Stimulated activated CD8-positive, alpha-beta memory T cell treated with anti-CD3 and anti-CD28 coated beads, Interleukin-12 subunit alpha, Interleukin-12 subunit beta, amount 100 ng/mL, for 24 hours (primary cell): Measurements from ENCODE around the gene ALK.

Experiments
- DNase-seq: peaks from one replicate; pipeline ENCODE4 v3.0.0-alpha.2; 2020; ENCODE audit errors: extremely low read depth

ALK gene

DNA sequence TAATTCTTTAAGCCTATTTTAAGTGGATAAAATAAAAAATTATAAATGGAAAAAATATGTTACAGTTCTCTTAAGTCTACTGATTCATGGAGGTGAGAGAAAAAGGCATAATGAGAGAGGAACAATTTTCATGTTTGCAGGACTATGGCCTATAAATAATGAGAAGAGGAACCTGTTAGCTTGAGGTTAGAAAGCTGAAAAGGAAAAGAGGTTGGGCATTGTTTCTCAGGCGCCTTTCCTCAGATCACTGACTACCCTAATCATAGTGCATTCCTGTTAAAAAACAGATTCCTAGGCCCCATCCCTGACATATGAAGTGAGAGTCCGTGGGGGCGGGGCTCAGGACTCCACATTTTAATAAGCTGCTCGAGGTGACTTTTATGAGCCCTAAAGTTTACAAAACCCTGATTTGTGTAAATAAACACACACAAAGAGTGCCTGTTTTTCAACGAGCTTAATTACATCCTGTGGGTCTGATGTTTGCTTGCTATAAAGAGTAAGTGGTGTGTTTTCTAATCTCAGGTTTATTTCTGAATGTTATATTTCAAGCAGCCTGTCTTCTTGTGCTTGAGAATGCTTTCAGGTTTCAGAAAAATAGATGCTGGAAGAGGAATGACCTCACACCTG, 470.7 kb downstream of the ALK start:
- no peak for DNase-seq

GRCh38 chr2:29449499-29449898, 471.9 kb downstream of the ALK start:
- no peak for DNase-seq

DNA sequence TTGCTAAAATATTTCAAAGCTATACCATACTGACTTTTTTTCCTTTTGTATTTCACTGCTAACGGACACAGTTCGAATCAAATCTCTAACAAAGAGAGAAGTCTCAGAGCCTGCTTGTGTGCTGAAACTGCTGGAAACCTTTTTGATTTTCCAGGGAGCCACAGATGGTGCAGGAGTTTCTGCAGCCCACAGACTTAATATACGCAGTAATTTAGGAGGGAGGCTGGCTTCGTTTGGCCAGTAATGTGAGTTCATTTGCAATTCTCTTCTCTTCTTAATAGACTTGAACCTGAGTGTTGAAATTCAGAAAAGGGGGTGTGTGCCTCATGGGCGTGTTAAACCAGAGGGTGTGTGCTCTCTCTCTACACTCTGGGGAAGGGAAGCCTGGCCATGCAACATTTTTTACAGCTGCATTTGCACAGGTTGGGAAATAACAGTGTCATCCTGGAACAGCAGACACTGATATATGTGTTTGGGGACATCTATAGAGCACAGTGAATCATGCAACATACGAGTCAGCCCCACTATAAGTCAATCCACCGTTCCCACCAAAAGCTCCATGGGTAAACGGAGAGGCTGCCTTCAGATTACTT, 473.2 kb downstream of the ALK start:
- no peak for DNase-seq

DNA sequence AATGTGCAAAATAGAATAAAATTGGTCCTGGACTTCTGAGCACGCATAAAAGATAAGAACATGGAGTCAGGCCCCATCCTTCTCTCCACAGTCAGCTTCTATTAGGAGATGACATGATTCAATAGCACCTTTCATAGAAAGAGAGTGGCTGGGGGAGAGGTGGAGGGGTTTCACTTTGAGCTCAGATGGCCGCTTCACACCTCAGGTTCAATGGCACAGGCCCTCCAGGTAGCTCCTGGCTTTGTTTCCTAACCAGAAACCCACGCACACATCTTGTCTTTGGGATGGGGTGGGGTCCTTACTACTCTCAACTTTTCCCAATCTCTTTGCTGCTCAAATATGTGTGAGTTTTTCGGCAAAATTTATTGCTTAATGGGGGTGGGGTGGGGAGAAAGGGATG, 473.9 kb downstream of the ALK start:
- no peak for DNase-seq

DNA sequence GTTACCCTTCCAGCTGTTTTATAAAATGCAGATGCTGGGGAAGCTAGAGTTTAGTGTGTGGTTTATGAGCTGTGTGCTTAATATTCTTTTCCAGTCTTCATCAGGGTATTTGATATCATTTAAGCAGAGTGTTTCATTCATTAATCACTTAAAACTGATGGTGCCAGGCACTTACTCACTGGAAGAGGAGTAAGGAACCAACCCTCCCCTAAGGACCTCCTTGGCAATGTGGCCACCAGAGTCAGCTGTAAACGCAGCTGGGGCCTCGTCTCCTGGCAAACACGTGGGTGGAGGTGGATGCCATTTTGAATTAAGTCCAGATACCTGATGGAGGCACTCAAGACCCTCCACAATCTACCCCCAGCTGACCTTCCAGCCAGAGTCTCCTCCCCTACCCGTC, 474.5 kb downstream of the ALK start:
- no peak for DNase-seq

DNA sequence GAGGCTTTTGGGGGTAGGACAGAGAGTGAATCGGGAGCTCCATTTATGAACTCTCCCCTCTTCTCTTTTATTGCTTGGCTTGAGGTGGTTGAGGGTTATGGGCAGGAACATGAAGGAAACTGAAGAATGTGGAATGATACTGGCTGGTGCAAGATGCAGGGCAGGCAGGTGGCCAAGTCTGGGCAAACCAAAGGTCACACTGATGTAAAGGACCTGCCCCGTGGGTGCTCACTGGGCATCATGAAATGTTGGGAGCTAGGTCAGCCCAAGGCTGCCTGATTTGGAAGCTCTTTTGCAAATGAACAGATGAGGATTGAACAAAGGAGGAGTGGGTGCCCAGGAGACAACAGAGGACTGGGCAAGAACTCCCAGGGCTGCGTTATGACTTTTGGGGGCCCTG, 477.2 kb downstream of the ALK start:
- DNase-seq, result no peak

- no peak for DNase-seq
These were observed 477.8 kb downstream of the ALK start for GRCh38 chr2:29443627-29444026.

DNA sequence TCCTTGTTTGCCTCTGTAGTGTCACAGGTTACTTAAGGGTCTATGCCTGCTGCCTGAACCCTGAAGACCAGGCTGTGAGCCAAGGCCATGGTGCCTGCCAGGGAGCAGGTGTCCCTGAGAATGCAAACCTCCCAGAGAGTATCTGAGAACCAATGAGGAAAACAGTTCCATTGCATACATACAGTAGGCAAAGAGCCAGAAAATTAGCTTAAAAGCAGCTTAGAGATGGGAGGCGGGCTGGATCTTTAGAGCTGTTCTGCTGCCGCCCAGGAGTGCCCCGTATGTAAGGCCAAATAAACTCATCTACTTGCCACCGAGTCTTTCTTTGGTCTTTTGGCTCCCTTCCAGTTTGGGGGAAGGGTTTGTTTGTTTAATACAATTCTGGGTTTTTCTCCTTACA, 478.2 kb downstream of the ALK start:
- DNase-seq, result no peak

- no peak for DNase-seq
These were observed 480.3 kb downstream of the ALK start for GRCh38 chr2:29440921-29441623.

- no peak for DNase-seq
These were observed 487.5 kb downstream of the ALK start for GRCh38 chr2:29433920-29434319.

DNA sequence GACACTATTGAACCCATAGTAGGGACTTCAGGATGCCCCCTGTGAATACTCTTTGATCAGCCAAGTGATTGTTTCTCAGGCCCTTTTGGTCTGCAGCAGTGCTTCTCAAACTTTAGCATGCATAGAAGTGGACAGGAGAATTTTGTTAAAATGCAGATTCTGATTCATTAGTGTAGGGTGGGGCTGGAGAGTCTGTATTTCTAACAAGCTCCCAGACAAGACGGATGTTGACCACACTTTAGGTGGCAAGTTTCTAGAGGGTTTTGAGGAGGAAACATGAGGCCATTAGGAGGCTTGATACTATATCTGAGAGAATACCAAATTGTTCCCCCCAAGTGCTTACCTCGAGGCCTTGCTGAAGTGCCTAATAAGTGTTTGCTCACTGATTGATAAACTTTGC, 488.3 kb downstream of the ALK start:
- no peak for DNase-seq

DNA sequence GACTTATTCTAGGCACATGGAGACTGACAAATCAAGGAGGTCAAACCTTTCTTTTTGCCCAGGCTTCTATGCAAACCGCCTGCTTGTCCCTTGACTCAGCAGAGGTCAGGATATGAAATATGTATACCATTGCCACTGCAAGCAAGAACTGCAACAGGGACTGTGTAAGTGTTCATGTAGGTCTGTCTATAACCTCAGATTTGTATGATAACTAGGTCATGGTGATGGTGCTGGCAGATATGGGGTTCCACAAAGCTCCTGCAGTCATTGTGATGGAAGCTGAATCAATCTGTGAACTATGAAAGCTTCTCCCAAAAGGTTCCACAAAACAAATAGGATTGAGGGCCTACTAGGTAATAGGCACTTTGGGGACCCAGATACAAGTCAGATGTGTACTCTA, 489.9 kb downstream of the ALK start:
- DNase-seq, result no peak

DNA sequence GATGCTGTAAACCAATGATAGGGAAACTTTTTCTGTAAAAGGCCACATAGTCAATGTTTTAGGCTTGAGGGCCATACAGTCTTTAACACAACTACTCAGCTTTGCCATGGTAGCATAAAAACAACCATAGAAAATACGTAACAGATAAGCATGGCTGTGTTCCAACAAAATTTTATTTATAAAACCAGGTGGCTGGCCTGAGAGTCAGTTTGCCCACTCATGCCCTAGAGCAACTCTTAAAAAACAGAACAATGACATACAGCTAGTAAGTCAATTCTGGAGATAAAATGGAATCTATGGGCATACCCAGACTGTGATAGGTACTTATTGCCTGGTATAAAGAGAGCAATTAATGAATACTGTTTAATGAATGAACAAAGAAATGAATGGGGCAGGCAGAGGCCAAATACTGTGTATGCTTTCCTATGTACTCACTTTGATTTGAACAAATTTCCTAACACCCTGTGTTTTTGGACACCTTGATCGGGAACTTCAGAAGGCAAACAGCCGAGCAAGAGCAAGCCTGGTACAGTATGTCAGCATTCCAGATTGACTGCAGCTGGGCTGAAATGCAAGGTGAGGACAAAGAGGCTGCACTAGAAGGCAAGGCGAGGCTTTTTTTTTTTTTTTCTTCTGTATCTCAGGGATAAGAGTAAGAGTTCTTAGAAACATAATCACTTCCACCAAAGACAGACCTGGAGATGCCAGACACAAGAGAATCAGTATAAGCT, 490.8 kb downstream of the ALK start:
- no peak for DNase-seq

GRCh38 chr2:29426354-29426753, 495.0 kb downstream of the ALK start:
- no peak for DNase-seq

GRCh38 chr2:29425866-29426265, 495.5 kb downstream of the ALK start:
- no peak for DNase-seq

DNA sequence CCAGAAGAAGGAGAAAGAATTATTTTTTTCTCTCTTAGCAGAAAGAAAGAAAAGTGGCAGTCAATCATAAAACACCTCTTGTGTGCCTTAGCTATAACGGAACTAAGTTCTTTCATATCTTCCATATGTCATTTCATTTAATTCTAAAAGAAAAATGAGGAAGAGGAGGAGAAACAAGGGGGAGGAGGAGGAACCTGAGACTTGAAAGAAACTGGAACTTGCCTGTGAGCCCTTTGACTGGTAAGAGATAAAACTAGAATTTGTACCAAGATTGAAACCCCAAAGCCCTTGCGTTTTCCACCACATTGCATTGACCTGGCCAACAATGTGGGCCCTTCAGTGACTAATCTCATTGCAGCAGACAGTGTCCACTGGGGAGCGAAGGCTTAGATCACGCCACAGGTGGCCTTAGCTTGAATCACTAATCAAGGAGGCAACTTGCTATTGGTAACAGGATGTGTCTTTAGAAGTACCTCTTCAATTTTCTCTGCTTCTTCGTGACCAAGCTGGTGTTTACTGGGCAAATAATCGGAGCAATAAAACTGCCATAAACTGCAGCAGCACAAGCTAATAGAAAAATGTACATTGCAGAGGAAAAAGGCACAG, 498.2 kb downstream of the ALK start:
- no peak for DNase-seq

GRCh38 chr2:29420999-29421782, 500.2 kb downstream of the ALK start:
- no peak for DNase-seq

- DNase-seq, result no peak
These were observed 500.9 kb downstream of the ALK start for GRCh38 chr2:29420464-29420863.

DNA sequence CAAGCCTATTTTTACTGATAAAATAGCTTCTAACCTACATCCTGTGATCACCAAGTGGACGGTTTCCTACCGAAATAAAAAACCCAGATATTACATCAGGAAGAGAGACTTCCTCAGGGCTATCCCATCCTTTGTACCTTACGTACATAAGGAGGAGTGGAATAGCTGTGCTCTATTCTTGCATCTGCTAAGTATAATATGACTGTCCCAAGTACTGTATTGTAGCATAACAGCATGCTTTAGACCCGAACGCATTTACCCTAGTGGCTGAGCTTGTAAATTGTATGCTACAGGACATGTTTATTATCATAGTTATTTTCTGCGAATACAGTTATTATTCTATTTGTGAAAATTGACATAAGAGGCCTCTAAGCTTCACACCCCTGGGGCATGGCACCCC, 503.8 kb downstream of the ALK start:
- DNase-seq, result no peak

GRCh38 chr2:29412197-29412925, 509.0 kb downstream of the ALK start:
- no peak for DNase-seq

GRCh38 chr2:29405707-29406106, 515.7 kb downstream of the ALK start:
- no peak for DNase-seq
